NCI-H226 (cell line): ENCODE measurements around the gene CLTRN.

Experiments
- DNase-seq: peaks from one replicate; pipeline ENCODE4 v3.0.0-alpha.2; 2015

Gene CLTRN

GRCh38 chrX:15646543-15646942, 18.1 kb downstream of the CLTRN start:
- no peak for DNase-seq

DNA sequence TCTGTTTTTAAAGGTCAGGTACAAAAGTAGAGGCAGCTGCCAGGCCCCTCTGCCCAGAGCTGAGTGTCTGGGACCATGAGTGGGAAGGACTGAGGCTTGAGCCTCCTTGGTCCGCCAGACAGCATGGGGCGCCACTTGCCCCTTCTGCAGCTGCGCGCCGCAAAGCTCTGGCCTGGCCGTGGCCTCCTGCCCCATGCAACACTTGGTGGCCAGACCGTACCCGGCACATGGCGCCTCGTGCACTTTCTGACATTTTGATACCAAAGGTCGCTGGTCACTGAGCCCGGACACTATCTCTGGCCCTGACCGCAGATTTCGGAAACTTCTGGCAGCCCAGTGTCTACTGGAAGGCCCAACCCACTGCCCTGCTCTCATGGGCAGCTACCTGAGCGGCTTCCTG, 18.6 kb downstream of the CLTRN start:
- no peak for DNase-seq

DNA sequence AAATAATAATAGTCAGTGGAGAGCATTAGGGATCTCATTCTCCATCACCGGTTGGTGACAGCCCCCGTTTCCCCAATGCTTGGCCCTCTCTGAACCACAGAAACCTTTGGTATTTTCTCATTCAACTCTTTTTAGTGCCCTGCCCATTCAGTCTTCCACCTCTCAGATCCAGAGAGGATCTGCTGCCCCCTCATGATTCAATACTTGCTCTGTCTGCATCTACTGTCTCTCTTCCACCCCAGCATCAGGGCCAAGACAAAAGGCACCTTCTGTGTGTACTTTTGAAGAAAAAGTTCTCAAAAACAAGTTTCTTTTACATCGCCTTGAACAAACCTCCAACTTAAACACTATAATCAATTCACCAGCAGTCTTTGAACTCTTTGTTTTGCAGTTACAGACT, 19.3 kb downstream of the CLTRN start:
- no peak for DNase-seq

DNA sequence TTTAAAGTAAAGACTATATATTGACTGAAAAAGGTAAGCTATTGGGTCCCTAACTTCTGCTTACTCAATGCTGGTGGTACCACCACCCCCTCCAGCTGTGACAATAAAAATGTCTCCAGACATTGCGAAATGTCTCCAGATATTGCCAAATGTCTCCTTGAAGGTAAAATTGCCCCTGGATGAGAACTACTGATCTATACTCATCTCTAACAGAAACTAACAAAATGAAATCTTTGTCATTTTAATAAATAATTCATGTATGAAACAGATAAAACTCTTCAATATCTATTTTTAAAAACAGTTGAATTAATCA, 20.1 kb downstream of the CLTRN start:
- DNase-seq, result no peak

DNA sequence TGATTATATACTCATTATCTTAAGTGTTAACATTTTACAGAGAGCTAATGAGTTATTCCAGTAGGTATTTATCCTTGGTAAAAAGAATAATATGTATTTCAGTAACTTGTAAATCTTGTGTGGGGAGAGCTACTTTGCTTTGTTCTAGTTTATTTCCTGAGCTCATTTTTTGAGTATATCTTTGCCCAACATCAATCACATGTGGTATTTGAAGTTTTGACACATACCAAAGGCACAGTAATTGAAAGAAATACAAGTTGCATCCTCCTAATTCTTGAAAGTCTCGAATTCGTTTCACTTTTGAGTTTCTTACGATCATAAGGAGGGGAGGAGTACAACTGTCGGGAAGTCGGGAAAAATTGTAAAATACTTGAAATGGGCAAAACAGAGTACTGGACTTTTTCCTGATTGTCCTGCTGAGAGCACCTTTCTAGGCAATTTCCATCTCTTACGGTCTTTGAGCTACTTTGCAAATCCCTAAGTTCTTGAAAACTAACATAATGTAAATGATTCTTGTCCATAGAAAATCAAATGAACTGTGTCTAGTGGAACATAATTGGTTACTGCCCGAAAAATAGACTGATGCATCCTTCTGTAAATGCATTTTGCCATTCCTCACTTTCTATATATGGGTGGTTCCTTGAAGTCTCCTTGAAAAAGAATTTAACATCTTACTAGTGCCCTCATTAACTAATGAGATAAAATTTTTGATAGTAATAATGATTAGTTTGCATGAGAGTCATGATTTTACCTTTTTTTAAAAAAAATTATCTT, 20.6 kb downstream of the CLTRN start:
- no peak for DNase-seq

DNA sequence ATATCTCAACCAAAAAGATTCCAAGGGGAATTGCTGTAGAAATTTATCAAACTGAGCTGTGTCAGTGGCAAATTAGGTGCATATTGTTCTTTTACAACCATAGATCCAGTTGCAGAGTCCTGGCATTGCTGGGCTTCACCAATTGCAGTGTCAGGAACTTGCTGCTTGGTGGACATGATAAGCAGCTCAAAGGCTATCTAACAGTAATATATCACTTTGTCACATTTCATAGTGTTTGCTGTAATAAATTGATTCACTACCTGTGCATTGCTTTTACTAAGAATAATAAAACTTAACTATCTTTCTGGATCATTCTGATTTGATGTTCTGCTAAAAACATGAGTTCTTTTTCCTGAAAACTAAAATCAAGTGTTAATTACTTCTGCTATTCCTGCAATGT, 33.0 kb downstream of the CLTRN start:
- DNase-seq, result no peak

DNA sequence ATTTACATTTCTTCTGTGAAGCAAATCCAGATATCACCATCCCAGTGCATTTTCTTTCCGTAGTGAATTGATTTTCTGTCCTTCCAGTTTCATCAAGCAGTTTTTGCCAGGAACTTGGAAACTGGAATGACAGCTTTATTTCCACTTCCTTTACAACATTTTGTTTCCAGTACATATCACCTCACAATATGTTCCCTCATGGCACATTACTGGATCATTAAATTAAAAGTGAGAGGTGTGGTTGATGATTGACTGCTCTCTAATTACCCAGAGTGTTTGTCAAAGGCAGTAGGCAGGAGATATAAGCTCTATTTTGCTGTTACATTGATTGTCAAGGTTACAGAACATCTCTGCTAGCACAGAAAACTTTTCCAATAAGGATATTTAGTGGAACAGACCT, 41.6 kb downstream of the CLTRN start:
- DNase-seq, result no peak

DNA sequence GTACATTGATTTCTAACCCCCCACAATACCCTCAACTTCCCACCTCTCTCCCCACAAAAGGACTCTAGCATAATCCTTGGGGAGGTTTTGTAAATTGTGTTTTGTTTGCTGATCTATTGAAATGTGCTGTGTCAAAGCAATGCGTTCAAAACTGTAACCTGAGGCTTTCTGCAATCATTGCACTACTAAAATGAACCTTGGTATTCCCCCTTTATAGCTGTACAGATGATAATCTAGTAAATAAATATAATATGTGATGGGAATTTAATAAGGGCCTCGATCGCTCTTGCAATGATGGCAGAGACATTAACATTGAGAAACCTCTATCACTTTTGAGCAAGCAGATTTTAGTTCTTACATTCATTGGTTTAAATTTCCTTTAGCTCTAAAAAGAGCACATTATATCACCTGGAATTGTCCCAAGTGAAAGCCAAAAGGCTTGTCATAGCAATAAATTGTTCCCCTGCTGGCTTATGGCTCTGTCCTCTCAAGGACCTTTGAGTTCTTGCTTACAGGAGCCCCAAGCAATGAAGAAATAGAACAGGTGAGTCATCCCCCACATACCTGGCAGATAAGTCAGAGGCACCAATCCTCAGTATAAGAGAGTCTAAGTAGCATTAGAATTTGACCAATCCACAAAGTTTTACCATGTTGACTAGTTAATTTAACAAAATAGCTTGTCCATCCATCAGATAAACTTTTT, 45.4 kb downstream of the CLTRN start:
- peak; percentile 19 for DNase-seq

GRCh38 chrX:15617111-15617510, 47.5 kb downstream of the CLTRN start:
- DNase-seq, result no peak

GRCh38 chrX:15616531-15616930, 48.1 kb downstream of the CLTRN start:
- no peak for DNase-seq

DNA sequence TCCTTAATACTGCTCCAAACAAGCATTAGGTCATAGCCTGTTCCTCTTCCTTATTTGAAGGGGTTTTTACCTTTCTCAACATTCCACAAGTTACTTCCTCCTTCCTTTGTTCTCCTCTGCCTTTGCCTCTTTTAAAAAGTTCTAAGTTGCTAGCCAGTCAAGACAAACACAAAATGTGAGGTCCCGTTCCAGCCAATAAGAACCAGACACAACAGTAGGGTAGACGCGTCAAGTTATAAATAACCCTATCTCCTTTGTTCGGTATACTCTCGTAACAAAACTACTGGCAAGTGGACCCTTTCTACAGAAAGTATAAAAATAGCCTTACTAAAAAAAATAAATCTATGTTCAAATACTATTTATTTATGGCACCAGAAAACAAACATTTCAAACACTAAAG, 57.5 kb downstream of the CLTRN start:
- no peak for DNase-seq

DNA sequence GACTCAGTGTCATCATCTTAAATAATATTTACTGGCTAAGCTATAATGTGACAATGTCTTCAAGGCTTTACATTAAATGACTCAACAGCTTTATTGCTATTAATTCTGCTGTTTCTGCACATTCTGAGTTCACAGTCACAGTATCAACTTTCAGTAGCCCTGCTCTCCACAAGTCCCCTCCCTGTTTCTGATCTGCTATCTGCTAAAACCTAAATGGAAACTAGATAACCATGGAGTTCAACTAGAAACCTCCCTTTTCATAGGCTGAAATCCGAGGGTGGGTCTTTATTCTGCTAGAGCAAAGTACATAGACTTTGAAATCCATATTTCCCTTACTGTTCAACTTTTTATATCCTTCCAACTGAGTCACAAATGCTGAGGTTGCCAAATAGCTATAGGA, 58.5 kb downstream of the CLTRN start:
- DNase-seq, result no peak

- no peak for DNase-seq
These were observed 59.4 kb downstream of the CLTRN start for GRCh38 chrX:15605226-15605625.

GRCh38 chrX:15602761-15603160, 61.8 kb downstream of the CLTRN start:
- no peak for DNase-seq

DNA sequence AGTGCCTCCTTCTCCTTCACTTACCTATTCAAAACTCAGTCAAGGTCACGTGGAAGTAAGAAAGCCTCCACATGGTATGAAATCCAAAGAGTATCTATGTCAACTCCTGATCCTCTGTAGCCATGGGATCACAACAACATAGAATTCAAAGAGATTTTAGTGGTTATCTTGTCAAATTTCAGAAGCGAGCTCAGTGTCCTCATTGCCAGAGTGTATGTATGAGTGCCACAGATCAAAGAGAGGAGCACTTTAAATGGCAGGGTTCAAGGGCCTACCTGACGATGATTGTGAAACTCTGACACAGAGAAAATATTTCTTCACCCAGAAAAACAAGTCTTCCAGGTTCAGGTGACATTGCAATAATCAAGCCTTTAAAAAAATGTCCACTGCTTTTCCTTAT, 62.7 kb downstream of the CLTRN start:
- DNase-seq, result no peak

DNA sequence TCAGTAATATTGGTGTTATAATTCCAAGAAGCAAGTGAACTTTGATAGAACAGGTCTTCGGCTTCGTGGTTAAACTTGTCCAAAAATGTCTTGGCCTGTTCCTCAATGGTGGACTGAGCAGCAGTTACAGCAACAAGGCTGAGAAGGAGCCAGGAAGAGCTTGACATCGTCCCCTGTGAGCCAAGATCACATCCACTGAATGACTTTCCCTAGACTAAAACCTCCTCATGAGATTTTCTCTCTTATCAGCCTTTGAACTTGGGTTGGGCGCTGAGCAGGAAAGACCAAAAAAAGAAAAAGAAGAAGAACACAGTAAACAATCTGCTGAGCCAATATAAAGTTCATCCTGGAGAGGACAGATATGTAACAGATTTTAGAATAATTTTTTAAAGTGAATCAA, 63.9 kb downstream of the CLTRN start, which contains the start of gene ACE2:
Gene ACE2 (minus strand): TSS at position 216 of the 400 bp plus-strand sequence. CDS start 49 bp downstream, at position 167.
- no peak for DNase-seq

DNA sequence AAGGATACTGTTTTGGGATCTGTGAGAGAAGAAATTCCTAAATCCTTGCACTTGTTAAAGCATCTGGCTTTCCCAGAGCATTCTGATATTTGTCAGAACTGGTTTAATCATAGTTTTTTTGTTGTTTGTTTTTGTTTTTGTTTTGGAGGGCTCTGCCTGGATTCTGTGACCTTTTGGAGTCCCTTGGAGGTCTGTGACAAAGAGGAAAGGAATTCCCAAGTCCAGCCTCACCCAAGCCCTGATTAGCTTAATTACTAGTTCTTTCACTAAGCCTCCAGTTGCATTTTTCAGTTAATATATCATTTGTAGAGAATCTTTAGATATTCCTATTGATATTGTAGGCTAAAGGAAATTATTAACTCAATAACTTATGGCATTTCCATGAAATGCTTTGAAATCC, 64.6 kb downstream of the CLTRN start:
- no peak for DNase-seq

- no peak for DNase-seq
These were observed 65.1 kb downstream of the CLTRN start for GRCh38 chrX:15599461-15599860.

DNA sequence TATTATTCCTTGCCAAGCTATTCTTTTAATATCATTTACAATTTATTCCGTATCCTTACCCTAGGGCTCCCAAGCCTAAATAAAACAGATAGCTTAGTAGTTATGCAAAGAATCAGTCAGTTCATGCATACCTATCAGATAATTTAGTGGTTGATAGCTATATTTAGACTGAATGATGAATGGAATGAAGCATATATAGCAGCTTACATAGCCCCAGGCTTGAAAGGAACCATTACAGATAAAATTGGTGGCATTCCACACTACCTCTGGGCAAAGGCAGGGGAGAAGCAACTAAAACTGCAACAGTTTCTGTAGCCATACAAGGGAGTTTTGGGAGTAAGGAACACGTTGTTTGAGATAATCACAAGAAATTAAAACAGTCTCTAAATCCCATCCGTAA, 66.6 kb downstream of the CLTRN start:
- DNase-seq, result peak; percentile 57

DNA sequence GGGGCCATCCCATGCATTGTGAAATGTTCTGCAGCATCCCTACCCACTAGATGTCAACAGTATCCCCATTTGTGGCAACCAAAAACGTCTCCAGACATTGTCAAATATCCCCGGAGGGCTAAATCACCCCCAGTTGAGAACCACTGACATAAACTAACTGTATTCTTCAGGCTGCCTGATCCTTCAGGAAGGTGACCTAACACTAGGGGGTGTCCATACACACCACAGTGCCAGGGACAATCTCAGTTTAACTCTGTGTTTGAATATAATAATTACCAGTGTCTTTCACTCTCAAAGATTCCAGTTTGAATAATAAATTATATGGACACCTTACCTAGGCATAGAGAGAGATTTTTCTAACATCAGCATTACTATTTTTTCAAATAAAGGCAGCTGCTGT, 70.2 kb downstream of the CLTRN start:
- no peak for DNase-seq

DNA sequence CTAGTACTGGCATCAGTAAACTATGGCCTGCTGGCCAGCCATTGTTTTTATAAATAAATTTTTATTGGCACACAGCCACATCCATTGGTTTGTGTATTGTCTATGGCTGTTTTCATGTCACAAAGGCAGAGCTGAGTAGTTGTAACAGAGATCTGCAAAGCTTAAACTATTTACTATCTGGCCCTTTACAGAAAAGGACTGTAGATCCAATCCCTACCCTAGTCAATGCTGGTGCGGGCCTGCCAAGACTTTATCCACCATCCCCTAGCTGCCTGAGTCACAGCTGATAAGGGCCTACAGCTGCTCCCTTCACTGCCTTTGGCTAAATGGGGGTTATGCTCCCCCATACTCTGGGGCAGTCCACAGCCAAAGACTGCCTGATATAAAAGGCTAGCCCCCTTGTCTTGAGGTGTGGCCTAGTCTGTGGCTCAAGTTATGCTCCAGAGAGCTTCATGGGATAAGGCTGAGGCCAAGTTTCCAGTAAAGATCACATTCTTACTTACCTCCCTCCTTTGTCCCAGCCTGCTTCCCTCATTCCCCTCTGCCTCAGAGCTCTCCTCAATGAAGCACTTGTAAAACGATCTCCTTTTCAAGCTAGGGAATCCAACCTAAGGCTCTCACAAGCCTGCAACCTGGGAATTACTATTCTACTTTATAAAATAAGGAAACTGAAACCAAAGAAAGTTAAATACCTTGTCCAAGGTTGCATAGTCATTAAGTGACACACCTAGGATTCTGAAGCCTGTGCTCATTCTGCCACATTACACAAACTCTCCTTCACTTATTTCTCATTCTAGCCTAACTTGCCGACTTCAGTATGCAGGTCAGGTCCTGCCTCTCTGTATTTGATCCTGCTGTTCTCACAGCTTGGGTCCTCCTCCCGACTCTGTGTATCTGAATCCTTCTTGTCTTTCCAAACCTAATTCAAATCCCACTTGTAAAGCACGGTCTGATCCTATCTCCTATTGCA, 84.5 kb downstream of the CLTRN start:
- peak; percentile 89 for DNase-seq
